DMS53 (cell line): Measurements from ENCODE around the gene OGFOD3.
"Not testable (repeated sequence)": the region's sequence is repeated elsewhere in the genome, so short reads cannot be mapped to it uniquely, and the experiment has no call there.

Experiments used
- DNase-seq: peaks from one replicate; lab custom pipeline; 2025; lab: John Stamatoyannopoulos, UW

Gene OGFOD3

DNA sequence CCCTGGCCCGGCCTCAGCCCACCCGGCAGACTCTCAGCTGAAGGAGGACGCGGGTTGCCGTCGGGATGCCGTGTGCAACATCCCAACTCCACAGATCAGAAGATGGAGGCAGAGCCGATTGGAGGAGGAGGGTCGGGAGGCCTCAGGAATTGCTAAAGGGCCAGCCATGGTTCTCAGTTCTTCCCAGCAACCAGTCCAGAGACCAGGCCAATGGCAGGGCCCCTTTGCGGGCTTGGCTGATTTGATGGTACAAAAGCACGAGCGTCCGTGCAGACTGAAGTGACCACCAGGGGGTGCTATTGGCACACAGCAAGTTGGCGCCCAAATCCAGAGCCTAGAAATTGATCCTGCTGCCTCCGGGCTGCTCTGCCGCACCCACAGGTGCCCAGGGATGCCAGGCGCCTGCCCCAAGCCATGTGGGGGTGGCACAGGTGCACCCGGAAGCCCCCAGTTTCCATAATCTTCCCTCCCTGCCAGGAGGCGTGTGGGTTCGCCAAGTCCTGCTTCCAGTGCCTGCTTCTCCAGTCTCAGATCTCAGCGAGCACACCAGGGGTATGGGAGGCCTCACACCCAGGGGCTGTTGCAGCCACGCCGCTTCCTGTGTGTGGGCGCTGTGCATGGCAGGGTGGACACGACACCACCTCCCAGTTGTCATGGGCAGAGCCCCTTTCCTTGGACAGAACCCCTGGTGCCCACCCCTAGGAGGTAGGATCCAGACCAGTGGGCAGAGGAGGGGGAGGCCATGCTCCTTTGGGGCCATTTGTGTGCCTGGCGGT lies 66.5 kb downstream of the OGFOD3 start:
- peak; percentile 96 for DNase-seq

GRCh38 chr17:82351254-82351712 lies 67.1 kb downstream of the OGFOD3 start:
- peak; percentile 55 for DNase-seq

DNA sequence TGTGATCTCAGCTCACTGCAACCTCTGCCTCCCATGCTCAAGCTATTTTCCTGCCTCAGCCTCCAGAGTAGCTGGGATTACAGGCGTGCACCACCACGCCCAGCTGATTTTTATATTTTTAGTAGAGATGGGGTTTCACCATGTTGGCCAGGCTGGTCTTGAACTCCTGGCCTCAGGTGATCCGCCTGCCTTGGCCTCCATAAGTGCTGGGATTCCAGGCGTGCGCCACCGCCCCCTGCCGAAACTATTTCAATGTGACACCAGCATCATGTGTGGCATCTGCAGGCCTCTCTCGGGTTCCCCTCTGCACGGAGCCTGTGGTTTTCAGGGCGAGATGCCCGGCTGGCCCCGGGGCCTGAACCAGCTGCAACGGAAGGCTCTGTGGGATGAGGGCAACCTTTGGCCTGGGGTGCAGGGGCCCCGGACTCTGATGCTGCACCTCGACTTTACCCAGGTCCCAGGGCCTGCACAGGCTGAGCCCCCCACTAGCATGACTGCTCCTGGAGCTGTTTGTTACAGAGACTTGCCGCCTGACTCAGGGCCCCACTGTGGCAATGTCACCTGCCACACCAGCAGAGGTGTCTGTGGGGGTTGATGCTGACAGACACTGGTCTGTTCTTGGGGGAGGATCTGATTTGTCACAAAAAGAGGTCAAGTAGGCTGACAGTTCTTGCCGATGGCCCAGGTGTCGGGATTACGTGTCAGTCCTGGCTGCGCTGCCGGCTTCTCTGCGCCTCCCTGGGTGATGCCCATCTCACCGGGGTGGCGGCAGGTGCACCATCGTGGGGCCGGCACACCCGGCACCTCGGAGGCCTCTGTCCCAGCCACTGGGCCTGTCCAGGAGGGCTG lies 68.0 kb downstream of the OGFOD3 start:
- no peak for DNase-seq

DNA sequence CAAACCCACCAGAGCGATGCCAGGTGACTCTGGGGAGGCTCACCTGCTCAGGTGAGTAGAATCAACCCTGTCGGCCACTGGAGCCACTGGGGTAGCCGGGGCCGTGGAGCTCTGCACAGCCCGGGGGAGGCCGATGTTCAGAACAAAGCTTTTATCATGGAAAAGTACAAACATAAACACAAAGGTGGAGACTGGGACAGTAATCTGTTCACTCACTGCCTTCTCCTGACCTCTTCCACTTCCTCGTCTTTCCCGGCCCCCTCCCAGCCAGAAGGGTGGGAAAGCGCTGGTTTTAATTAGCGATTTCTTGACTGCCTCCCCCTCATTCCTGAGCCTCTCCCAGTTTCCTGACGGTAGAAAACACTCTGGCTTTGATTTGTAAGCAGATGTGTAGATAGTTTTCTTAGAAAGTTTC lies 69.1 kb downstream of the OGFOD3 start:
- no peak for DNase-seq

DNA sequence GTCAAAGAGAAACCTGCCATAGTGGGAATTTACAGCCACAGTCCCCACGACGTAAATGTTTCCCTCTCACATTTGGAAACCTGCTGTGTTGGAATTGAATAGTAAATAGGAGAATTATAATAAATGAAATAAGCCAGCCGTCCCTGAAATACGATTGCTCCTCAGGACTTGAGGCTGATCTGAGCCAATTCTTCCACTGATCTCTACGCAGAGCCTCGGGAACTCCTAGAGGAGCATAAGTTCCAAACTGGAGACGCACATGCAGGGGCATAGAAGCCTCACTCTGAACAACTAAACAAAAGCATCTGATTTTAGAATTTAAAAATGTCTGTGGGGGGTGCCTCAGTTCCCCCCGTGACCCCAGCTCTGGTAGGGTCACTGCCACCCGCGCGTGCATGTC lies 69.5 kb downstream of the OGFOD3 start:
- no peak for DNase-seq

DNA sequence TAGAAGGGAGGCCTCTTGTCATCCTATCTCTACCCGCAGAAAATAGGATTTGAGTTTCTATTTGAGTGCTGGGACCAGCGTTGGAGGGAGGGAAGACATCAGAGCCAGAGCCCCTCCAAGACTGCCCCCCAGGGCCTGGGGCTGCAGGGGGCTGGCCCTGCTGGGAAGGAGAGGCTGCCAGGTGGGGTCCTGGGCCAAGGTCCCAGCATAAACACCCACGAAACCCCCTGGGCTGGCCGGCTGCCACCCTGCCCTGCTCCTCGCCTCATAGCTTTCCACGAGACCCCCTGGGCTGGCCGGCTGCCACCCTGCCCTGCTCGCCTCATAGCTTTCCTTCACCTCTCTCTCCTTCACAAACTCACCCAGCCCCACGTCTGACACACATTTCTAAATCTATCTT lies 70.0 kb downstream of the OGFOD3 start:
- no peak for DNase-seq

DNA sequence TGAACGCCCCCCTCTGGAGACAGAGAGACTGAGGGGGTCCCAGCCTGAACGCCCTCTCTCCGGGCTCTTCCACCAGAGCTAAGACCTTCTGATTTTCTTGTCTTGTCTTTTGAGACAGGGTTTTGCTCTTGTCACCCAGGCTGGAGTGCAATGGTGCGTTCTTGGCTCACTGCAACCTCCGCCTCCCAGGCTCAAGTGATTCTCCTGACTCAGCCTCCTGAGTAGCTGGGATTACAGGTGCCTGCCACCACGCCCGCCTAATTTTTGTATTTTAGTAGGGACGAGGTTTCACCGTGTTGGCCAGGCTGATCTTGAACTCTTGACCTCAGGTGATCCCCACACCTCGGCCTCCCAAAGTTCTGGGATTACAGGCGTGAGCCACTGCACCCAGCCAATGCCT lies 70.4 kb downstream of the OGFOD3 start:
- DNase-seq, result not testable (repeated sequence)

DNA sequence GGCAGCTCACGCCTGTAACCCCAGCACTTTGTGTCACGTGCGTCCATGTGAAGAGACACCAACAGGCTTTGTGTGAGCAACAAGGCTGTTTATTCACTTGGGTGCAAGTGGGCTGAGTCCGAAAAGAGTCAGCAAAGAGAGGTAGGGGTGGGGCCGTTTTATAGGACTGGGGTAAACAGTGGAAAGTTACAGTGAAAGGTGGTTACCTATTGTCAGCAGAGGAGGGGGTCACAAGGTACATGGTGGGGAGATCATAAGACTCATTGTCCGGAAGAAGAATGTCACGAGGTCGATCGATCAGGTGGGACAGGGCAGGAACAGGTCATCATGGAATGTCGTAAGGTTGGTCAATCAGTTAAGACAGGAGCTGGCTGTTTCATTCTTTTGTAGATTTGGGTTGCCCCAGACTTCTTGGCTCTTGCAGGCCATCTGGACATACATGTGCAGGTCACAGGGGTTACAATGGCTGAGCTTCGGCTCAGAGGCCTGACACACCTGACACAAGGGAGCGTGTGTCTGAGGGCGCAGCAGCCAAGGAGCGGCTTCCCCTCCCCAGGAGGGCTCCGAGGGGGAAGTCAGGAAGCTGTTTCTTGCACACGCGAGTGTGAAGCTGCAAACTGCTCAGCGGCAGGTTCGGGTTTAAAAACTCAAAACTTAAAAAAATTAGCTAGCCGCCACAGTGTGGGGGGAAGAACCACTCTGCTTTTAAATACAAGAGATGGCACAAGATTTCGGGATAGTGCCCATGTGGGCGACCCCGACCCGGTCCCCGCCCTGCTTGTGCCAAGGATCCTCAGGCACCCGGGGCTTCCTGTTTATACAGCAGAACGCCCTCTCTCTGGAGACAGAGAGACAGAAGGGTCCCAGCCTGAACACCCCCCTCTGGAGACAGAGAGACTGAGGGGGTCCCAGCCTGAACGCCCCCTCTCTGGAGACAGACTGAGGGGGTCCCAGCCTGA lies 71.8 kb downstream of the OGFOD3 start:
- no peak for DNase-seq

- DNase-seq, result no peak
Measured at GRCh38 chr17:82345151-82345976, 73.0 kb downstream of the OGFOD3 start.

DNA sequence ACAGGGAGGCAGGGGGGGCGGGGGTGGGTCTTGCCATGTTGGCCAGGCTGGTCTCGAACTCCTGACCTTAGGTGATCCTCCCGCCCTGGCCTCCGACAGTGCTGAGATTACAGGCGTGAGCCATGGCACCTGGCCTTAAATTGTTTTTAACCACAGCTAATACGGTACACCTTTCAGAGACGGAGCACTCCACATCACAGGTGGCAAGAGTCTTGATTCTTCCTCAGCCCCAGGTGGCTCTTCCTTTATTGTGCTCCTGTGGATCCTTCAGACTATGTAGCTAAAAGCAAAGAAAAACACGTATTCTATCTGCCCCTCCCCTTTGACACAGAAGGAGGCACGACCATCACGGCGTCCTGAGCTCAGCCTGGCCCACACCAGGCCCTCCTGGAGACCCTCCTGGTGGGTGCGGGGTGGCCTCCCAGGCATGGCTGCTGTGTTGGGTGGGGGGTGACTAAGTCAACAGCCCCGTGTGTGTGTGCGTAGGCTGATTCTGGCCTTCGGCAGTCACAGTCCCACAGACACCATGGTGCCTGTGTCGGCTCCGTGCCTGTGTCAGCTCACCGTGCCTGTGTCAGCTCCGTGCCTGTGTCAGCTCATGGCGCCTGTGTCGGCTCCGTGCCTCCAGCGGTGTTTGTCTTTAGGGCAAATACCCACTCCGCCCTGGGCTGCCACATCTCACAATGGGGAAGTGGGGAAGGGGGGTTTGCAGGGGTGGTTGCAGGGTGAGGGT lies 74.0 kb downstream of the OGFOD3 start:
- DNase-seq, result no peak

- peak; percentile 54 for DNase-seq
Measured at GRCh38 chr17:82343560-82343959, 74.8 kb downstream of the OGFOD3 start.

DNA sequence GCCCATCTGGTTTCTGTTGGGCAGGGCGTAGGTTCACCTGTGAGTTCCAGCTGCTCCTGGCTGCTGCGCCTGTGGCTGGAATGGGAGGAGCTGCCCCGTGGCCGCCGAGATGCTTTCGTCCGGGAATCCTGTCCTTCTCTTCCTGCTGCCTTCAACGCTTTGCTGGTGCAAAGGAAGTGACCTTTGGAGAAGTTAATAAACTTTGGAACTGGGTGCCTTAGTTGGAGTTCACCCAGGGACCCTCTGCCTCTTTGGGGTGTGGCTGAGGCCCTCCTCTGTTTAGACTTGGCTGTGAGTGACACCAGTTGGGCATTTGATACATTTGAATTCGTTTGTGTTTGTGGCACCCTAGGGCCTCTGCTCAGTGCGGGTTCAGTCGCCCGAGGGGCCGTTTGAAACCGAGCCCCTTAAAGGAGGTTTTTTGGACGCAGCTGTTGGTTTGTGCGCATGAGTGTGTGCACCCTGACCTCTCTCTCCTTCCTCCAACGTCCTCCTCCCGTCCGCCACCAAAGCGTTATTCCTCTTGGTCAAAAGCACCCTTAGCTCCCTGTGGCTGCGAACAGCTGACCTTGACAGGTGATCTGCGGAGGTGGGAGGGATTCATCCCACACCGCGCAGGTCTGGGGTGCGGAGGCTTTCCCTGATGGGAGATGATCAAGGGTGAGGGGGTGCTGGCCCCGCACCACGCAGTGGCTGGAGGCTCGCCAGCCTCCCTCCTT lies 75.9 kb downstream of the OGFOD3 start:
- DNase-seq, result no peak

- peak; percentile 65 for DNase-seq
Measured at GRCh38 chr17:82339634-82340580, 78.5 kb downstream of the OGFOD3 start.
